HepG2 (cell line): ENCODE results near the gene TCF25. TPM values are rescaled to one million over a fixed set of nuclear protein-coding genes. Genes with fewer than 3 reads are reported as not detected.

Experiments
- ATAC-seq: fragments of 200-7000 bp; cut with Tn5 transposase; 3 replicates; pipeline ENCODE4 v1.9.1; 2020; ENCODE audit warnings: mild to moderate bottlenecking, moderate library complexity
- BruUV-seq: library from RNA; stranded (reverse); fragments of 400-500 nt; replicated peaks from 2 replicates; lab custom pipeline; 2021; lab: Mats Ljungman, UMichigan
- CTCF ChIA-PET: fragments of 300-600 bp; formaldehyde crosslinking; extraction: SDS; loops from one replicate; lab custom pipeline; 2021; ENCODE audit warnings: low total read pairs, inconsistent platforms, low intra/inter-chr PET ratio; lab: Yijun Ruan, JAX
- POLR2A ChIA-PET: fragments of 350-600 bp; sonication (Branson Sonifier 250); formaldehyde crosslinking; loops from one replicate; lab custom pipeline; 2020; ENCODE audit warnings: antibody characterized with exemption, inconsistent platforms; lab: Yijun Ruan, JAX
- DNase-seq: peaks from one replicate; pipeline ENCODE4 v3.0.0-alpha.2; 2015; ENCODE audit warnings: low spot score
- FAIRE-seq: peaks from 3 replicates; lab custom pipeline; 2011; peaks lifted over from hg19 to GRCh38; lab: Jason Lieb, UNC
- H2AFZ ChIP-seq: one replicate; pipeline ENCODE4 v1.6.1; 2011; ENCODE audit warnings: low read length, inconsistent platforms
- H3K27ac ChIP-seq: fragments of 300-600 bp; 3 replicates; pipeline ENCODE4 v1.8.0; 2011; ENCODE audit warnings: mixed run types, mild to moderate bottlenecking, mixed read lengths, low read length, inconsistent platforms; ENCODE audit not compliant: insufficient read depth; ENCODE audit errors: extremely low read length
- H3K27me3 ChIP-seq, 2 experiments: fragments of 200-600 bp in 1 of 2; 2 replicates in 1 of 2; 3 replicates in 1 of 2; pipeline versions ENCODE4 v1.6.0 to v1.8.0; 2011; ENCODE audit warnings: low read length in 2 of 2, mild to moderate bottlenecking in 2 of 2, moderate library complexity in 2 of 2, inconsistent platforms in 1 of 2; ENCODE audit not compliant: insufficient read depth in 2 of 2, control insufficient read depth in 1 of 2
- H3K36me3 ChIP-seq, 2 experiments: fragments of 200-600 bp in 1 of 2; replicated peaks in 1 of 2; 2 replicates in 1 of 2; 3 replicates in 1 of 2; pipeline versions ENCODE4 v1.5.1 to v1.8.0; 2011; ENCODE audit warnings: low read length in 2 of 2, inconsistent platforms in 1 of 2; ENCODE audit not compliant: insufficient read depth in 2 of 2, control insufficient read depth in 1 of 2
- H3K4me1 ChIP-seq: 2 replicates; pipeline ENCODE4 v1.5.1; 2012; ENCODE audit warnings: low read length, inconsistent platforms; ENCODE audit not compliant: insufficient read depth
- H3K4me2 ChIP-seq: 2 replicates; pipeline ENCODE4 v1.6.0; 2011; ENCODE audit warnings: low read depth, low read length, inconsistent platforms
- H3K4me3 ChIP-seq, 3 experiments: fragments of 200-600 bp in 1 of 3; sonication (generic), shearing (Covaris generic) in 1 of 3; replicated peaks in 1 of 3; 2 replicates each; pipeline ENCODE4 v1.5.1; 2011 to 2016; ENCODE audit warnings: low read length in 3 of 3, inconsistent platforms in 2 of 3, low read depth in 2 of 3, mild to moderate bottlenecking in 2 of 3, control low read depth in 1 of 3, mixed read lengths in 1 of 3; ENCODE audit not compliant: insufficient read depth in 1 of 3
- H3K79me2 ChIP-seq: one replicate; pipeline ENCODE4 v1.6.1; 2011; ENCODE audit warnings: low read length, inconsistent platforms; ENCODE audit not compliant: insufficient read depth
- H3K9ac ChIP-seq: 2 replicates; pipeline ENCODE4 v1.6.0; 2011; ENCODE audit warnings: mild to moderate bottlenecking, low read depth, low read length, inconsistent platforms; ENCODE audit not compliant: insufficient read depth
- H3K9me3 ChIP-seq: 2 replicates; pipeline ENCODE4 v1.5.1; 2012; ENCODE audit warnings: mild to moderate bottlenecking, low read length
- H4K20me1 ChIP-seq: 2 replicates; pipeline ENCODE4 v1.6.0; 2011; ENCODE audit warnings: inconsistent platforms, mild to moderate bottlenecking, low read length, moderate library complexity; ENCODE audit not compliant: insufficient read depth
- ATF1 ChIP-seq: IDR thresholded peaks from 2 replicates; pipeline ENCODE4 v1.6.1; 2016; ENCODE audit warnings: mild to moderate bottlenecking, control low read depth
- JUN ChIP-seq: sonication (generic); formaldehyde crosslinking; IDR thresholded peaks from 2 replicates; pipeline ENCODE4 v1.4.0; 2020; ENCODE audit warnings: mild to moderate bottlenecking, missing genetic modification reagents
- NFKB2 ChIP-seq: sonication (generic); formaldehyde crosslinking; IDR thresholded peaks from 2 replicates; pipeline ENCODE4 v1.4.0; 2020; ENCODE audit warnings: missing genetic modification reagents, borderline replicate concordance
- PITX1 ChIP-seq: sonication (generic); formaldehyde crosslinking; IDR thresholded peaks from 2 replicates; pipeline ENCODE4 v1.5.1; 2020; ENCODE audit warnings: mild to moderate bottlenecking, missing genetic modification reagents
- RBAK ChIP-seq: sonication (generic); formaldehyde crosslinking; IDR thresholded peaks from 2 replicates; pipeline ENCODE4 v1.5.1; 2020; ENCODE audit warnings: mild to moderate bottlenecking, missing genetic modification reagents
- SOX6 ChIP-seq, 2 experiments: fragments of 450-650 bp in 1 of 2; sonication (generic) in 1 of 2; formaldehyde crosslinking in 1 of 2; IDR thresholded peaks; 2 replicates each; pipeline versions ENCODE4 v1.4.0 to v1.6.1; 2017 to 2020; ENCODE audit warnings: antibody characterized with exemption in 1 of 2, mild to moderate bottlenecking in 1 of 2, missing genetic modification reagents in 1 of 2
- SP2 ChIP-seq: sonication (generic); formaldehyde crosslinking; IDR thresholded peaks from 2 replicates; pipeline ENCODE4 v1.5.1; 2020; ENCODE audit warnings: mild to moderate bottlenecking, missing genetic modification reagents
- TEAD3 ChIP-seq: optimal IDR thresholded peaks from 2 replicates; pipeline ENCODE3; 2016; ENCODE audit warnings: borderline replicate concordance
- TOE1 ChIP-seq: sonication (generic); formaldehyde crosslinking; IDR thresholded peaks from 2 replicates; pipeline ENCODE4 v1.4.0; 2020; ENCODE audit warnings: mild to moderate bottlenecking, missing genetic modification reagents
- TSC22D2 ChIP-seq: sonication (generic); formaldehyde crosslinking; IDR thresholded peaks from 2 replicates; pipeline ENCODE4 v1.5.1; 2020; ENCODE audit warnings: missing genetic modification reagents, mild to moderate bottlenecking, borderline replicate concordance
- ZFP37 ChIP-seq: sonication (generic); formaldehyde crosslinking; IDR thresholded peaks from 2 replicates; pipeline ENCODE4 v1.4.0; 2020; ENCODE audit warnings: missing genetic modification reagents, borderline replicate concordance
- ZNF10 ChIP-seq: sonication (generic); formaldehyde crosslinking; IDR thresholded peaks from 2 replicates; pipeline ENCODE4 v1.4.0; 2020; ENCODE audit warnings: mild to moderate bottlenecking, low read depth, missing genetic modification reagents, borderline replicate concordance
- ZNF737 ChIP-seq: sonication (generic); formaldehyde crosslinking; IDR thresholded peaks from 2 replicates; pipeline ENCODE4 v1.5.0; 2020; ENCODE audit warnings: missing genetic modification reagents, mild to moderate bottlenecking, borderline replicate concordance
- ZZZ3 ChIP-seq: sonication (generic); formaldehyde crosslinking; IDR thresholded peaks from 2 replicates; pipeline ENCODE4 v1.4.0; 2020; ENCODE audit warnings: missing genetic modification reagents, mild to moderate bottlenecking, borderline replicate concordance
- WGBS: methylation state at CpG from one replicate; pipeline ENCODE4 v1.1.6; 2017; ENCODE audit warnings: low lambda C conversion rate; 5-methylcytosine and 5-hydroxymethylcytosine counted together
- in situ Hi-C: cut with HindIII; loops from 2 replicates; pipeline ENCODE4 v1.10.0; 2017; ENCODE audit warnings: low pct_unique_long_range_greater_than_20kb; ENCODE audit not compliant: extremely low pct_ligation_motif_present
- intact Hi-C: fragments of 100-400 bp; cut with micrococcal nuclease; formaldehyde crosslinking; loops from one replicate; pipeline ENCODE4 v1.10.0; 2022; ENCODE audit not compliant: unreplicated experiment
- polyA plus RNA-seq, 8 experiments: library from polyadenylated mRNA; depleted of rRNA in 3 of 8; stranded (reverse) in 7 of 8; unstranded in 1 of 8; fragments of >200 nt; fragmentation: Illumina TruSeq in 4 of 8; extraction: Trizol in 4 of 8; gene quantifications; 2 replicates each; pipeline versions ENCODE4 v1.2.1 to v1.2.3, GENCODE V29; 2011 to 2016; ENCODE audit warnings: low read depth in 4 of 8, missing spikeins in 1 of 8, mixed read lengths in 1 of 8; ENCODE audit not compliant: insufficient read depth in 1 of 8
- total RNA-seq, 5 experiments: library from RNA; depleted of rRNA; stranded (reverse); fragments of >200 nt; fragmentation: Illumina TruSeq; extraction: Trizol; gene quantifications; 2 replicates each; pipeline ENCODE4 v1.2.3, GENCODE V29; 2016; ENCODE audit warnings: low read depth in 1 of 5
- TF ChIP-seq, protein P1 (sequence below): sonication (generic); formaldehyde crosslinking; IDR thresholded peaks from 2 replicates; pipeline ENCODE4 v1.5.1; 2020; ENCODE audit warnings: mild to moderate bottlenecking, missing genetic modification reagents, borderline replicate concordance

Gene TCF25
- total and polyA plus RNA-seq, 2 of the 13 experiments (the other 11 are each of a cell fraction or from before 2014, with no cell fraction given), result 138 to 206 TPM

DNA sequence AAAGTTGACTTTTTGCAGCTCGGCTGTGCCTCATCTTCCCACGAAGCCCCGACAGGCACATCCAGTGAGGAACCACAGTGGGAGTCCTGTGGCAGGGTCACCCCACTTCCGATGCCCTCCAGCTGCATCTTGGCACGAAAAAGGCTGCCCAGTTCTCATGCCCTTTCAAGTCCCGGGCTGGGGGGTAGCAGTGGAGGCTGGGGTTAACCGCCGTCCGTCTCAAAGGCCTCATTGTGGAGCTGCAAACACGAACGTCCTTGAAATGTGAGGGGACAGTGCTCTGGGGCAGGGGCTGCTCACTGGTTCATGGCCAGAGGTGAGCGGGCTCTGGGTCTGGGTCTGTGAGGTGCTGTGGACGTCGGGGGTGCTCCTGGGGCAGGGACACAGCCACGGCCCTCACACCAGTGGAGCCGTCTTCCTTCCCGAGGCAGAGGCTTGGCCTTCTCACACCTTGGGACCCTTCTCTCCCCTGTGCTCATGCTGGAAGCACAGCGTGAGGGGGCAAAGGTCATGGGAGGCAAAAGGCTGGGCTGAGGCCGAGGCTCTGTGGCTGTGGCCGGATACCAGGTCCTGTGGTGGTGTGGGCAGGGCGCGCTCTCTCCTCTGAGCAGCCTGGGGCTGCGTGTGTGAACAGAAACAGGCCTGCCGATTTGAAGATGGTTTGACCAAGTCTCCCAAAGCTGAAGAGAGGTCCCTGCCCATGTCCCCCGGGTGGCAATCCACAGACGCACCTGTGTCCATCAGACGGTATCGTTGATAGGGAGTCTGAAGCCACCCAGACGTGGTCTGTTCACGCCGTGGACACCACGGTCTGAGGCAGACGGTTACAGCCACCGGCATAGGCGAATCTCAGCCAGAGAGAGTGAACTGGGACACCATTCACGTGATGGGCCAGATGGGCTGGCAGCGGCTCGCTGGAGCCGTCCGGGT, 42.2 kb downstream of the TCF25 start:
- H3K27ac ChIP-seq, result peak overlapping the region; percentile 81
- WGBS, result 51% methylated on average over 33 of the region's 40 CpGs
- peak; percentile 71 for FAIRE-seq
- peaks cover 13% of the 10 kb centered on the region for H3K79me2 ChIP-seq
- peak overlapping the region; percentile 64 for H3K4me2 ChIP-seq
- no peaks in the 10 kb centered on the region for H3K9me3 ChIP-seq
- no peaks in the 10 kb centered on the region; the same call in 1 of the 2 replicates for H4K20me1 ChIP-seq
- H2AFZ ChIP-seq, result no peak overlapping the region
- BruUV-seq, result no TSS peak
- ChIA-PET POLR2A (interaction anchor here (1.1 to 1.6 kb wide), 3 partner anchors 8 to 42 kb away, joined by 3 to 11 read pairs (median 7); partner anchors contain the start of genes TCF25 and TUBB3), CTCF (no interaction called here)
- ATAC-seq, result peak; percentile 42
- peaks cover 73% of the 10 kb centered on the region for H3K4me1 ChIP-seq
- peak overlapping the region in 1 of 3 experiments; percentile 49; a peak in 2 of 6 replicates for H3K4me3 ChIP-seq
- in situ Hi-C loops, result no loop called here
- H3K27me3 ChIP-seq, result no peaks in the 10 kb centered on the region
- H3K9ac ChIP-seq, result peak overlapping the region; percentile 51
- H3K36me3 ChIP-seq, result peaks cover 0 to 5% of the 10 kb centered on the region in 2 experiments; a peak in 2 of 5 replicates
- intact Hi-C loops, result loop anchor here (5.0 kb wide), 1 partner anchor 213 kb away; the partner anchor contains the start of gene SPATA2L
- peak; percentile 78 for DNase-seq
- TF ChIP-seq ATF1 (no peak), SP2 (no peak), JUN (CRISPR knock-in tag) (peak; percentile 89), TEAD3 (CRISPR knock-in tag) (peak; percentile 80), ZNF737 (CRISPR knock-in tag) (peak; percentile 98), RBAK (CRISPR knock-in tag) (no peak), PITX1 (peak; percentile 51), SOX6 (IDR thresholded peaks at IDR 0.05) (no peak), SOX6 (CRISPR knock-in tag; IDR thresholded peaks at IDR 0.05) (peak; percentile 84), ZZZ3 (CRISPR knock-in tag) (peak; percentile 52; the same call in 1 of the 2 replicates), TSC22D2 (no peak), ZNF10 (no peak), TOE1 (CRISPR knock-in tag) (no peak; the same call in 1 of the 2 replicates), ZFP37 (CRISPR knock-in tag) (peak; percentile 81; the same call in 1 of the 2 replicates), NFKB2 (CRISPR knock-in tag) (peak; percentile 95; the same call in 1 of the 2 replicates)
- TF ChIP-seq, protein P1, sequence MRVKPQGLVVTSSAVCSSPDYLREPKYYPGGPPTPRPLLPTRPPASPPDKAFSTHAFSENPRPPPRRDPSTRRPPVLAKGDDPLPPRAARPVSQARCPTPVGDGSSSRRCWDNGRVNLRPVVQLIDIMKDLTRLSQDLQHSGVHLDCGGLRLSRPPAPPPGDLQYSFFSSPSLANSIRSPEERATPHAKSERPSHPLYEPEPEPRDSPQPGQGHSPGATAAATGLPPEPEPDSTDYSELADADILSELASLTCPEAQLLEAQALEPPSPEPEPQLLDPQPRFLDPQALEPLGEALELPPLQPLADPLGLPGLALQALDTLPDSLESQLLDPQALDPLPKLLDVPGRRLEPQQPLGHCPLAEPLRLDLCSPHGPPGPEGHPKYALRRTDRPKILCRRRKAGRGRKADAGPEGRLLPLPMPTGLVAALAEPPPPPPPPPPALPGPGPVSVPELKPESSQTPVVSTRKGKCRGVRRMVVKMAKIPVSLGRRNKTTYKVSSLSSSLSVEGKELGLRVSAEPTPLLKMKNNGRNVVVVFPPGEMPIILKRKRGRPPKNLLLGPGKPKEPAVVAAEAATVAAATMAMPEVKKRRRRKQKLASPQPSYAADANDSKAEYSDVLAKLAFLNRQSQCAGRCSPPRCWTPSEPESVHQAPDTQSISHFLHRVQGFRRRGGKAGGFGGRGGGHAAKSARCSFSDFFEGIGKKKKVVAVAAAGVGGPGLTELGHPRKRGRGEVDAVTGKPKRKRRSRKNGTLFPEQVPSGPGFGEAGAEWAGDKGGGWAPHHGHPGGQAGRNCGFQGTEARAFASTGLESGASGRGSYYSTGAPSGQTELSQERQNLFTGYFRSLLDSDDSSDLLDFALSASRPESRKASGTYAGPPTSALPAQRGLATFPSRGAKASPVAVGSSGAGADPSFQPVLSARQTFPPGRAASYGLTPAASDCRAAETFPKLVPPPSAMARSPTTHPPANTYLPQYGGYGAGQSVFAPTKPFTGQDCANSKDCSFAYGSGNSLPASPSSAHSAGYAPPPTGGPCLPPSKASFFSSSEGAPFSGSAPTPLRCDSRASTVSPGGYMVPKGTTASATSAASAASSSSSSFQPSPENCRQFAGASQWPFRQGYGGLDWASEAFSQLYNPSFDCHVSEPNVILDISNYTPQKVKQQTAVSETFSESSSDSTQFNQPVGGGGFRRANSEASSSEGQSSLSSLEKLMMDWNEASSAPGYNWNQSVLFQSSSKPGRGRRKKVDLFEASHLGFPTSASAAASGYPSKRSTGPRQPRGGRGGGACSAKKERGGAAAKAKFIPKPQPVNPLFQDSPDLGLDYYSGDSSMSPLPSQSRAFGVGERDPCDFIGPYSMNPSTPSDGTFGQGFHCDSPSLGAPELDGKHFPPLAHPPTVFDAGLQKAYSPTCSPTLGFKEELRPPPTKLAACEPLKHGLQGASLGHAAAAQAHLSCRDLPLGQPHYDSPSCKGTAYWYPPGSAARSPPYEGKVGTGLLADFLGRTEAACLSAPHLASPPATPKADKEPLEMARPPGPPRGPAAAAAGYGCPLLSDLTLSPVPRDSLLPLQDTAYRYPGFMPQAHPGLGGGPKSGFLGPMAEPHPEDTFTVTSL (CRISPR knock-in tag), result 0 out of 2 replicates have a peak, but pooled peaks have one; percentile 44
